ENCODE results near the gene ROPN1L.

ROPN1L gene

DNA sequence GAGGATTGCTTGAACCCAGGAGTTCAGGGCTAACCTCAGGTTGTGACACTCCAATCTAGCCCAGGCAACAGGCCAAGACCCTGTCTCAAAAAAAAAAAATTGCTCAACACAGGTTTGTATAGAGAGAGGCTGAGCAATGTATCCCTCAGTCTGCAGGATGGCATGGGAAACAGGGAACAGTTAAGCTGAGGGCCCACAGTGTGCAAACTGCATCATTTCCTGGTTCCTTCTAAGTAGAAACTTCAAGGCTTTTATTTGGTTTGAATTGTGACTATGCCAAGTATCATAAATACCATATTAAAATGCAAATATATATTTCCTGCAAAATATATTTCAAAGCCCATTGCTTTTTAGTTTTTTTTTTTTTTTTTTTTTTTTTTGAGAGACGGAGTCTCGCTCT, 13.7 kb upstream of the ROPN1L start:
- no peak for DNase-seq (ENCODE audit: low read depth, low spot score)

DNA sequence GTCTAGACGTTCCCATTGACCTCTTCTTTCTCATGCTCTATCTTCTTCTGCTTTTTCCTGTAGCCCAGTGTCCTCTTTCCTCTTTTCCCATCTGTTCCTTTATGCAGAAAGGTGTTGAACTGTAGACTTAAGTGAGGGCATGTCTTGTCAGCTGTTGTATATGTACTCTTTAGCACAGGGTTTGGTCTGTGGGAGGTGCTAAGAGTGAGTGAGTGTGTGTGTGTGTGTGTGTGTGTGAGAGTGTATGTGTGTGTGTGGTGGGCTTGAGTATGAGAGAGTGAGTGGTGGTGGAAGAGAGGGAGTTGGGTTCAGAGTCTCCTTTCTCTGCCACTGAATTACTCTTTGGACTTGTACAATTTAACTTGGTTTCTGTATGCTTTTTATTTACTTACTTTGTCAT, 10.3 kb upstream of the ROPN1L start:
- DNase-seq (ENCODE audit: low read depth, low spot score) = no peak

DNA sequence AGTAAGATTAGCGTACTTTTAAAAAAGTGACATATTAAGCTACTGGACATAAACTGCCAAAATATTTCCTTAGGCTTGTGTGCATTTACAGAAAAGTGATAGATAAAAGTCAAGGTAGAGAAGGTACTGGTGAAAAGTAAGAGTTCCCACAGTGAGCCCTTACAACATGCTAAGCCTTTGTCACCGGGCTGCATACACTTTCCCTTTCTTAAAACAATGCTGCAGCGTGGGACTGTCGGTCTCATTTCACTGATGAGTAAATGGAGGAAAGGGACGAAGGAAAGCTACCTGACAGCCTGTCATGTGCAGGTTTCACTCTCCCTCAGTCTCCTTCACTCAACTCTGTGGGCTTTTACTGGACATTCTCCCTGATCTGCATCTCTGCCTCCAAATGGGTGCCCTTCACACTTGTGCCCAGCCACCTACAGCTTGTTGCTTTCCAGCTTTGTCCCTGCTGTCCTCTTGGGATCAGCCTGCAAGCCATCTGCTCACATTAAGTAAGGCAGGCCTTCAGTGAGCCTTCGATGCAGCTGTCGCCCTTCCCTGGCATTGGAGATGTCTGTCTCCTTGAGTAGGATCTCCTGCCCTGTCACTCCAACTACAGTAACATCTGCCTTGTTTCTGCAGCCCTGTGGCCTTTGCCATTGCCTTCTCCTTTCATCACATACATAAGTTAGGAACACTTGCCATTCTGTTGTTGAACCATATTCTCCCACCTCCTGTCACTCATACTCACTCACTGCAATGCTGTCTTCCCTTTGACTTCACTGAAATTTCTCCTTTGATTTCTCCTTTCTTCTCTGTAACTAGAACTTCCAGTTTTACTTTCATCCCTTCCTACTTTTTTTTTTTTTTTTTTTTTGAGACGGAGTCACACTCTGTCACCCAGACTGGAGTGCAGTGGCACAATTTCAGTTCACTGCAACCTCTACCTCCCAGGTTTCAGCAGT, 9.3 kb upstream of the ROPN1L start:
- no peak for DNase-seq (ENCODE audit: low read depth, low spot score)

DNA sequence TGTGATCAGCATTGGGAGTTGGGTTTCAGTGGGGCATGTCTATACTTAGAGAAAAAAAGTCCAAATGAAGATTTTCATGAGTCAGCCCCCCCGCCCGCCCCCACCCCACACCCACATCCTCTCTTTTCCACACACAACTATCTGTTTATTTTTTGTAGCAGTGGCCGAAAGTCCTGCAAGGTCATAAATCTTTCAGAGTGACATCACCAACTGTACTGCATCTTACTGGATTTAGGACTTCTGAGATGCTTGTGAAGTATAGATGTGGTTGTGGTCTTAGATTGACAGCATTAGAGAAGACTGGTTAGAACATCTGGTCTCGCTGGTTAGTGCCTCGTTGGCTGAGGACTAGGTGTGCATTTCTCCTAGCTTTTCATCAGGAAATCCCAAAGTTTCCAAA, 7.3 kb upstream of the ROPN1L start:
- DNase-seq (ENCODE audit: low read depth, low spot score) = no peak

DNA sequence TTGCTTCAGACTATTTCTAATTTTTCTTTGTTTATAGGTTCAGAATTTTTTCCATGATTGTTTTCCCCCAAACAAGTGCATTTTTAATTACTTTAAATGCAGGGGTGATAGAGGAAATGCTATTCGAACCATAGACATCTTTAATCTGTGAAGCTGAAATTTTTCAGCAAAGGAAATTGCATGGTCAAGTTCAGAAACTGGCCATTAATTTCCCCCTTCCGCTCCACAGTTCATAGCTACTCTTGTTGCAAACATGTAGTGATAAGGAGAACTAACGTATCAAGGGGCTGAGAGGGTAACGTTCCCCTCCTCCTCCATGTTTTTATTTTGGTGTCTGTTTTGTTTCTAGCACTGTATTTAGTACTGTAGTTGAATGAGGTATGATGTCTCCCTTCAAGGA, 3.4 kb upstream of the ROPN1L start:
- DNase-seq (ENCODE audit: low read depth, low spot score) = no peak

DNA sequence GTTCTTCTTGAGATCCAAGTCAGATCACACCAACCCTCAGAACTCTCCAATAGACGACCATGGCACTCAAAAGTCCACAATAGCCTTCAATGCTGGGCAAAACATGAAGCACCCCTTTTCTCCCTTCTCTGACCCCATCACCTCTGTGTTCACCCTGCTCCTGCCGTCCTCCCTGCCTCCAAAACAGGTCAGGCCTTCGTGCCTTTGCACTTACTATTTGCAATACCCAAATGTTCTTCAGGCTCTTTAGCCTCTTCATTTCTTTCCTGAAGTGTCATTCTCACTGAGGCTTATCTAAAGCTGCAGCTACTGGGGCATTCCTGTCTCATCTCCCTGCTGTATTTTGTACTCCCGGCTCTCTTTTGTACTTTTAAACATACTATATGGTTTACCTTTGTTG, 2.0 kb upstream of the ROPN1L start:
- DNase-seq (ENCODE audit: low read depth, low spot score) = no peak

DNA sequence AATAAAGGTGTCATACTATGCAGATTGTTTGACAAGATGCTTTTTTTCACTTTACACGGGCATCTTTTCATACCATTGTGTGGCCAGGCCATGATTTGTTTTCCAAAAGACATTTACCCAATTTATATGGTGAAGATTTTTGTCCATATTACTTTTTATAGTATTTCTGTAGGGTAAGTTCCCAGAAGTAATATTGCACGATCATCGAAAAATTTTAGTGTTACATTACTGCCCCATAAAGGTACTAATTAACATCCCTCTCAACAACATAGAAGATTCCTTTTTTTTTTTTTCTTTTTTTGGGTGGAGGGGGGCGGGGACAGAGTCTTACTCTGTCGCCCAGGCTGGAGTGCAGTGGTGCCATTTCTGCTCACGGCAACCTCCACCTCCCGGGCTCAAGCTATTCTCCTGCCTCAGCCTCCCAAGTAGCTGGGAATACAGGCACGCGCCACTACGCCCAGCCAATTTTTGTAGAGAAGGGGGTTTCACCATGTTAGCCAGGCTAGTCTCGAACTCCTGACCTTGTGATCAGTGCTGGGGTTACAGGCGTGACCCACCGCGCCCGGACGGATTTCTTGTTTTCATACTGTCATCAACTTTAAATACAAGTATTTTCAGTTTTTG, 1.2 kb upstream of the ROPN1L start:
- DNase-seq (ENCODE audit: low read depth, low spot score) = no peak

DNA sequence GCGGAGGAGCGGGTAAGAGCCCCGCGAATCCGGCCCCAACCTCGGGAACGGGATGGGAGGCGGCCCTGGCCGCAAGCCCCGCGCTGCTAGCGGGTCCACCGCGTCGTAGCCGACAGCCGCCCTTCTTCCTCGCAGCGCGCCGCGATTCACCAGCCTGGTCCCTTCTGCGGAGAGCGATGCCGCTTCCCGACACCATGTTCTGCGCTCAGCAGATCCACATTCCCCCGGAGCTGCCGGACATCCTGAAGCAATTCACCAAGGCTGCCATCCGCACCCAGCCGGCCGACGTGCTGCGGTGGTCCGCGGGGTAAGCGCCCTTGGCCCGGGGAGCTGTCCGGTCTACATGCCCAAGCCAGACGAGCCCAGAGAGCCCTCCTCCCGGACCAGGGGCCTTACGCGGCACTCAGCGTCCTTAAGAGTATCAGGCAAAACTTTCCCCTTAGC, 335 bp downstream of the ROPN1L start:
- DNase-seq (ENCODE audit: low read depth, low spot score) = no peak

DNA sequence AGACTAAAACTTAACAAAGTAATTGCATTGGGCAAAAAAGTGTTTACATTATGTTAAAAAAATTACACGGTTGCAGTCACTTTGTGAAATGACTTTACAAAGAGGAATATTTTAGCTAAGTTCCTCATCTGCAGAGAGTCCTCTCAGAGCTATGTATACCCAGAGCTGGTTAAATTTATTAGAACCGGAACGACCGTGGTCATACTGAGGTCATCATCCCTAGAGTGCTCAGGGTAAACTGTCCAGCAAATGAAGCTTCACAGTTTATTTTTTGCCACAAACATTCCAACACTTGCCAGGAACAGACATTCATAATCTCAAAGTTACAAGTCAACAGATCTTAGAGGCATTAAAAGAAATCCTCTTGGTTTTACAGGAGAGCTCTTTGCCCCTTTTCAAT, 897 bp downstream of the ROPN1L start:
- no peak for DNase-seq (ENCODE audit: low read depth, low spot score)

DNA sequence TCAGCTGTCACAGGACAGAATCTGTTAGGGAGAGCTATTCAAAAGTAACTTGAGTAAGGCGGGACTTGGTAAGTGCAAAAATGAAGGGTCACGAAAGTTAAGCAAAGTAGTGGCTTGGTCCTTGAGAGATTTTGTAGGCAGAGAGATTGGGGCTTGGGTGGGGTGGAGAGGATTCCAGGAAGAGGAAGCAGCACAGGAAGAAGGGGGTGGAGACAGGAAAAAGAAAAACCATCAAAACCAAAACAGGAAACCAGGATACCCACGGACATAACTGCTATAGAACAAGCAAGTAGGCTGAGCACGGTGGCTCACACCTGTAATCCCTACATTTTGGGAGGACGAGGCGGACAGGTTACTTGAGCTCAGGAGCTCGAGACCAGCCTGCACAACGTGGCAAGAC, 3.7 kb downstream of the ROPN1L start:
- no peak for DNase-seq (ENCODE audit: low read depth, low spot score)

DNA sequence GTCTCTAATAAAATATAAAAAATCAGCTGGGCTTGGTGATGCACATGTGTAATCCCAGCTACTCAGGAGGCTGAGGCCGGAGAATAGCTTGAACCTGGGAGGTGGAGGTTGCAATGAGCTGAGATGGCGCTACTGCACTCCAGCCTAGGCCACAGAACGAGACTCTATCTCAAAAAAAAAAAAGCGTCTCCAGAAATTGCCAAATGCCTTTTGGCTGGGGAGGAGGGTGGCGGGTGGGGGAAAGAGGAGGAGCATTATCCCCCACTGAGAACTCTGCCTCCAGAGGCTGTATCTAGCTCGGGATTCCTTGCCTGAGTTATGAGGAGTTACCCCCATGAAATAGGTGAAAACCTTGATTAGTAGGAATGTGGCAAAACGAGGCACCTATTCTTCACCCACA, 4.8 kb downstream of the ROPN1L start:
- DNase-seq (ENCODE audit: low read depth, low spot score) = no peak

DNA sequence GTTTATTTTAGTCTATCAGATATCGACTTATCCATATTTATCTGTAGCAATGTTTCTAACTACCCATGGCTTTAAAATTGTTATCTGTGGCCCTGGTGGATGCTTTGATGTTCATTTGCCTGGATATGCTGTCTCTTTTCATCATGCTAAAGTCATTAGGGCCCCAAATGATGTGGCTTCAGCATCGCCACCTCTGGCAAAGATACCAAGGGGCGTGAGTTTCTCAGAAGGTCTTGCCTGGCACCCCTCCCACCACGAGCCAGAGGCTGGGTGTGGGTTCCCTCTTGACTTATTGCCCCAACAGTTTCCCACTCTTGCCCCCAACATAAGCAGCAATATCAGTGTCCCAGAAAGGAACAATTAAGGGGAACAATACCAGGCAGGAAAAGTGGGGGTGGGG, 5.4 kb downstream of the ROPN1L start:
- no peak for DNase-seq (ENCODE audit: low read depth, low spot score)

DNA sequence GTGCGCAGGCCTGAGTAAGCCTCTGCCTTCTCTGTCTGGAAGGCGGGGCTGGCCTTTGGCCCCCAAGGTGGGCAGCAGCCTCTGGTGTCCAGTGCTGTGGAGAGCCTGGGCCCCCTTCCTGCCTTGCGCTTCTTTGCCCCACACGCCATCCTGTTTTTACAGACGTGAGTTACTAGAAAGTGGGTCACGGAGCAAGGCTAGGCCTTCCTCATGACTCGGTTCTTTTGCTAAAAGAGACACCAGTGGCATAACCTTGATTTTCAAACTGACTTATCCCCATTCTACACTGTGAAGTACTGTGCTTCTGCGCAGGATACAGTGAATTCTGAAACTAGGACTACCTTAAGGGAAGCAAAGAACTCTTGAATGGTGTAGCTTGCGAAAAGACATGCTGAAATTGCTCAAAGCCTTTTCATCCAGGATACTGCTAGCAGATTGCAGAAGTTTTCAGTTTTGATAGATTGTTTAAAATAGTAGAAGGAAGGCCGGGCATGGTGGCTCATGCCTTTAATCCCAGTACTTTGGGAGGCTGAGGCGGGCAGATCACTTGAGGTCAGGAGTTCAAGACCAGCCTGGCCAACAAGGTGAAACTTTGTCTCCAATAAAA, 7.2 kb downstream of the ROPN1L start:
- DNase-seq (ENCODE audit: low read depth, low spot score) = no peak

DNA sequence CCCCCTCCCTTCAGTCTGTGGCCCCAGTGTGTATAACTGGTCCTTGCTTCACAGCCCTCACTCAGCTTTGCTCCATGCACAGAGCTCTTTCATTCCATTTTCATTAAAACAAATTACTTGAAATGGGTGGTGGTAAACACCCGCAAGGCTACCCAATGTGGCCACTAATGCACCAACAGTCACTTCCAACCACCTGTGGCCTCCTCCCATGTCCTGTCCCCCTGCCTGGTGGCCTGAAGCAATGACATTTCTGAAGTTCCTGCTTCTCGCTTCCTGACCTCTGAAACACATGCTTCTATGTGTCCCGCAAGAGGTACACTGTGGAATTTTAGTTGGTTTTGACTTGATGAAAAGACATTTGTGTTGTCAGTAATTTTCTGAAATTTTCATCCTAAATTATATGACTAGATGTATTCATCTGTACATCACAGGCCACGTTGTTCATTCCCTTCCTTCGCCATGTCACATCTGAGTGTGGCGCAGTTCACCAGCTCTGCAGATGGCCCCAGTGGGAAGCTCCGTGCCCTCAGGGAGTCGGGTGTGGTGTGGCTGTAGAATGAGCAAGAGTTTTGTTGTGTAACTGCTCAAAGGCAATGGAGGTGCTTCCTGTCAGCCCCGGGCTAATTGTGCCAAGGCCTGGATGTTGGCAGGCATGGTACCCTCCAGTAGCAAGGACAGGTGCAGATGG, 9.6 kb downstream of the ROPN1L start:
- DNase-seq (ENCODE audit: low read depth, low spot score) = no peak

DNA sequence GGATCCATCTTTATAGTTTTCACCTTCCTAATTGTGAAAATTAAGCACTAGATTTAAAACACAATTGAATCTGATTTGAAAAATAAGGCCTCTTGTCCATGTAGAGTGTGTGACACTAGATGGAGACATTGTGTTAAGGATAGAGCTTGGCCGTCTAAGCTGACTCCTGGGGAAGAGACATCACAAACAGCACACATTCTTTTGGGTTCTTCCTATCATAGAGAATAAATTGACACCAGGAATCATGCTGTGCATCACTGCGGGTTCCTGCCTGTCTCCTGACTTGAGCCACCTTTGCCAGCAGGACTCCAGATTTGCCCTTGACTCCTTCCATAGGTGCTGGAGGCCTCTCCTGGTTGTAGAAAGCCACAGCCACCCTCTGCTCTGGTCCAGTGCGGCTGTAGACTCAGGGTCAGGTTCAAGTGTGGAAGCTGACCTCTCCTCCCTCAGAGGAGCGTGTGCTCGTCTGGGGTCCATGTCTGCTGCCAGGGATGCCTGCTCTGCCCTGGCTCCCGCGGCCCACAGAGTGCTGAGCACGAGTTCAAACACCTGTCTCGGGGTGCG, 11.2 kb downstream of the ROPN1L start:
- DNase-seq (ENCODE audit: low read depth, low spot score) = no peak

DNA sequence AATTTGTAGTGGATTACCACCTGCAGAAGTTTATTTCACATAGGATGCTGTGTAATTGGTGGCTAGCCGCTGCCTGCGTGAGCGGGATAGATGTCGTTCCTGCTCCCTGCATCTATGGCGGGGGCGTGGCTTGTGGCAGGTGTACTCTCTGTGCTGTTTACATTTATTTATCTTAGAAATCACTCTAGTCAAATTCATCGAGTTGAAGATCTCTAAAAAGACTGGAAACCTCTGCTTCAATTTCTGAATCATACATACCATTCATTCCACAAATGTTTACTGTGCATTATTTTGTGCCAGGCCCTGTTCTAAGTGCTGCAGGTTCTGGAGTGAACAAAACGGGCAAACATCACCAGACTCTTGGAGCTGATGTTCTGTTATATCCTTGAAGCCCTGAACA, 11.9 kb downstream of the ROPN1L start:
- DNase-seq (ENCODE audit: low read depth, low spot score) = no peak

DNA sequence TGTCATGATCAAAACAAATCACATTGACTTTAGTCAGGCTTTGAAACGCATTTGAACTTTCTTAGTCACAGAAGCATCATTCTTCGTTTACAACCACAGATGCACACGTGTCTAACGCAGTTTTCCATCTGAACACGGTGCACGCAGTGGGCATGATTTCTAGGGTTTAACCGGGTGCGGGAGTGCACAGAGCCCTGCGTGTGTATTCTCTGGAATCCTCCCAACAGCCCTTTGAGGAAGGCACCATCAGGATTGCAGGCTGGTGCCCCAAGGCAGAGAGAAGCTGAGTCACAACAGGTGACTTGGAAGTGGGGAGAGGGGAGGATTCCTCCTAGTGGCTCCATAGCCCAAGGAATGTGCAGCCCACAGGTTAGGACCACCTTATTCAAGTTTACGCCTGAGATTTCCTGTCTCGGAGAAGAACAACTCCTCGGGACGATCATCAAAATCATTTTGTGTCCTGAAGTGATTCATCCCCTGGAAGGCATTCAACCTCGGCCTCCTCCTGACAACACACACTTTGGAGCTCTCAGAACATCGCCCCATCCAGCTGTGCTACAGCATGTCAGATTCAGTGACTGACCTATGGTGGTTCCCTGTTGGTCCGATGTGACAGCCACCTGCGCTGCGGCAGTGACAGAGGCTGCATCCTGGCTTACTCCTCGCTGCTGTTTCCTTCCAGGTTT, 13.1 kb downstream of the ROPN1L start:
- no peak for DNase-seq (ENCODE audit: low read depth, low spot score)

DNA sequence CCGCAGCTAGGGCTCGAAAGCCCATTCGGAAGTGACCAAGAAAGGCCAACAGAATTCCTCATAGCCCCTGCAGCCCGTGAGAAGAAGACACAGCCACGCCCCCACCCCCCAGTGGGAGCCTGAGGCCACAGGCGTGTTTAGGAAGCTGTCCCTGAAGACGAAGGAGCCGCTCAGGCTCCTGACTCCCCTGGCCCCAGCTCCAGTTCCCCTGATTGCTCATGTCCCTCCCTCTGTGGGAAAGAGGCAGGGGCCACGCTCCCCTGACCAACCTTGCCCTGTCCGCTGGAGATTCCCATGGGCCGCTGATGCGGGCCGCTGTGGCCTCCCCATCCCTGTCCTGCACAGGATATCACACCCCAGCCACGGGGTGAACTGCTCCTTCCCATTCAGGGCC, 13.6 kb downstream of the ROPN1L start:
- no peak for DNase-seq (ENCODE audit: low read depth, low spot score)

DNA sequence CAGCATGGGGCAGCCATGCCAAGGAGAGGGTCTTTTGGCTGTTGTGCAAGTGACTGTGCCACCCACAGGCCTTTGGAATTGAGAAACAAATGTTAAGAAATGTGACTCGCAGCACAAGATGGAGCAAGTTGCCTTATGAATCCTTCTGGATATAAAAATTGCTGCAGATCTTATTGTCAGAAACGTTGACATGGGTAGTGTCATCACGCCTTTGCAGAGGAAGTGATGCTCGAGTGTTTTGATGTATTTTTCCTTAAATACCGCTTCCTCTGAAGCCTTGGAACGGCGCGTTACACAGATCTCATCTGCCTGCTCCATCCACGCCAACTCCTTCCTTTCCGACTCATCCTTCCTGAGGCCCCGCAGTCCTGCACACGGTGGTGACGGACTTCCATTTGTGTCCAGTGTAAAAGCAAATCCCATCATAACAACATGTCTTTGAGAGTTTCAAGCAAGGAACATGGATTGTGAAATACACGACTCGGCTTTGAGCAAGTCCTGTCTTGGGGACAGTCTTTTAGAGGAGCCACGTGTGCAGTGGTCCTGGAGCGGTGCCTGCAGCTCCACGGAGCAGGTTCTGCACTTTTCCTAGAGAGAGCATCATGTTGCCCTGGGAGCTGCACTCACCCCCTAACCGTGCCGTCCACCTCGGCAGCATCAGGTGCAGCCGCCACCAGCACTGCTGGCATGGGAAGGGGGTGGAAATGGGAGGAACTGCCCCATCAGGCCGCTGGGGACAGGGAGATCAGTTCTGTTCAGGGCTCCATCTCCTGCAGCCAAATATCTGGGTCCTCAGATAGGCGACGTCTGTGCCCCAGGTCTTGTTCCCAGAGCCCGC, 15.1 kb downstream of the ROPN1L start:
- no peak for DNase-seq (ENCODE audit: low read depth, low spot score)
